HK-2 (cell line): Measurements from ENCODE around the gene SDCBP2.

Experiments used
- DNase-seq: peaks from one replicate; pipeline ENCODE4 v3.0.0-alpha.2; 2018; ENCODE audit not compliant: unreplicated experiment

Gene SDCBP2

GRCh38 chr20:1313236-1313964 is 15.5 kb downstream of the SDCBP2 start:
- DNase-seq, result peak; percentile 70

- DNase-seq, result no peak
These were observed 16.1 kb downstream of the SDCBP2 start for GRCh38 chr20:1312904-1313235.

GRCh38 chr20:1312308-1312707 is 16.6 kb downstream of the SDCBP2 start:
- DNase-seq, result no peak

GRCh38 chr20:1310506-1311190 is 18.3 kb downstream of the SDCBP2 start:
- no peak for DNase-seq

GRCh38 chr20:1310071-1310470 is 18.9 kb downstream of the SDCBP2 start:
- no peak for DNase-seq

- DNase-seq, result no peak
These were observed 19.5 kb downstream of the SDCBP2 start for GRCh38 chr20:1309439-1309847.

- DNase-seq, result no peak
These were observed 20.2 kb downstream of the SDCBP2 start for GRCh38 chr20:1308702-1309095.

- no peak for DNase-seq
These were observed 20.8 kb downstream of the SDCBP2 start for GRCh38 chr20:1308067-1308701.

GRCh38 chr20:1307571-1307971 is 21.4 kb downstream of the SDCBP2 start:
- no peak for DNase-seq

- DNase-seq, result no peak
These were observed 21.8 kb downstream of the SDCBP2 start for GRCh38 chr20:1307171-1307570.

GRCh38 chr20:1306316-1307135 is 22.4 kb downstream of the SDCBP2 start:
- no peak for DNase-seq

- DNase-seq, result no peak
These were observed 23.2 kb downstream of the SDCBP2 start for GRCh38 chr20:1305712-1306111.

- no peak for DNase-seq
These were observed 24.0 kb downstream of the SDCBP2 start for GRCh38 chr20:1304710-1305515.

- DNase-seq, result no peak
These were observed 26.0 kb downstream of the SDCBP2 start for GRCh38 chr20:1302685-1303541.

GRCh38 chr20:1301031-1301529 is 27.9 kb downstream of the SDCBP2 start:
- DNase-seq, result peak; percentile 65

GRCh38 chr20:1300083-1300840 is 28.7 kb downstream of the SDCBP2 start:
- DNase-seq, result no peak

GRCh38 chr20:1299522-1299921 is 29.4 kb downstream of the SDCBP2 start:
- DNase-seq, result no peak

GRCh38 chr20:1298888-1299511 is 29.9 kb downstream of the SDCBP2 start:
- no peak for DNase-seq

GRCh38 chr20:1298166-1298565 is 30.8 kb downstream of the SDCBP2 start:
- DNase-seq, result no peak
